ENCODE data around the gene C11orf54. TPM values are rescaled to one million over a fixed set of nuclear protein-coding genes. Genes with fewer than 3 reads are reported as not detected.
A peak's percentile ranks its signal among the peaks of the same experiment; 100 is the strongest.

The C11orf54 gene
- total RNA-seq, 1 experiment from 2014 or later = 18.0 TPM

GRCh38 chr11:93783362-93783761, 41.9 kb downstream of the C11orf54 start:
- Histone ChIP-seq H4K20me1 (ENCODE audit: control insufficient read depth, insufficient read depth, insufficient read length) (no peaks in the 10 kb centered on the region), H3T11ph (ENCODE audit: low read length) (no peak overlapping the region), H2BK12ac (ENCODE audit: insufficient read length, low read depth, low read length) (no peak overlapping the region), H3K9ac (ENCODE audit: extremely low read depth, insufficient read length, low read length) (peak overlapping the region; percentile 78), H3K79me2 (ENCODE audit: insufficient read depth, low read length) (peaks cover 21% of the 10 kb centered on the region; the same call in 1 of the 2 replicates), H3K4me1 (ENCODE audit: insufficient read depth, low read length) (no peaks in the 10 kb centered on the region), H3K27me3 (ENCODE audit: insufficient read depth, low read length) (no peaks in the 10 kb centered on the region), H3K23ac (ENCODE audit: insufficient read length, low read depth, low read length) (no peak overlapping the region), H2BK20ac (ENCODE audit: low read depth, low read length, poor library complexity, severe bottlenecking) (no peak overlapping the region), H3K27ac (ENCODE audit: insufficient read length, low read depth, low read length) (no peak overlapping the region), H3K4me2 (ENCODE audit: insufficient read depth, insufficient read length, low read length) (peak overlapping the region; percentile 94), H3K9me3 (ENCODE audit: control insufficient read depth, low read depth, low read length) (no peaks in the 10 kb centered on the region), H2BK5ac (ENCODE audit: insufficient read length, low read length) (no peak overlapping the region), H3K56ac (ENCODE audit: insufficient read length, low read depth, low read length) (no peak overlapping the region), H3K4ac (ENCODE audit: low read depth, low read length) (no peak overlapping the region), H3K14ac (ENCODE audit: insufficient read depth, low read length) (no peak overlapping the region), H3K23me2 (ENCODE audit: insufficient read length, low read depth, low read length, poor library complexity, severe bottlenecking) (peaks cover 14% of the 10 kb centered on the region), H3K18ac (ENCODE audit: insufficient read length, low read depth, low read length) (no peak overlapping the region), H4K91ac (ENCODE audit: insufficient read length, low read depth, low read length) (no peak overlapping the region), H2BK15ac (ENCODE audit: low read depth, low read length) (no peak overlapping the region), H2BK120ac (ENCODE audit: low read depth, low read length, poor library complexity, severe bottlenecking) (no peak overlapping the region), H2AFZ (ENCODE audit: low read length) (no peak overlapping the region), H4K8ac (replicated peaks; ENCODE audit: insufficient read length, low read depth, low read length) (no peak overlapping the region), H3K79me1 (ENCODE audit: insufficient read depth, low read depth, low read length, poor library complexity, severe bottlenecking) (no peaks in the 10 kb centered on the region), H4K5ac (ENCODE audit: insufficient read length, low read depth, low read length) (no peak overlapping the region), H2AK5ac (ENCODE audit: insufficient read length, low read length) (no peak overlapping the region)
- Mint-ChIP-seq H3K27ac (no peak overlapping the region), H3K4me1 (peaks cover 16 to 29% of the 10 kb centered on the region in 2 experiments), H3K27me3 (ENCODE audit: low read depth) (no peaks in the 10 kb centered on the region), H3K4me3 (peak overlapping the region; percentile 91 to 98), H3K9me3 (peaks cover 0 to 2% of the 10 kb centered on the region in 2 experiments; a peak in 1 of 5 replicates), H3K36me3 (ENCODE audit: insufficient read depth in 1 of 3, low read depth in 3 of 3) (peaks cover 23 to 38% (median 36%) of the 10 kb centered on the region in 3 experiments)
- DNase-seq = no peak
- no CpG with 5 or more reads among the region's 7 CpGs for WGBS (ENCODE audit: extremely low coverage, insufficient read length, low lambda C conversion rate)
- no peak for TF ChIP-seq CTCF (conservative IDR thresholded peaks at IDR 0.05)
